Heart left ventricle (tissue), 16 donors: Measurements from ENCODE around the gene IGF2BP3. TPM values are rescaled to one million over a fixed set of nuclear protein-coding genes. Genes with fewer than 3 reads are reported as not detected.

Experiments used
- ATAC-seq, 4 donors: fragments of 200-7000 bp; cut with Tn5 transposase; one replicate each; pipeline ENCODE4 v1.9.1; 2020 to 2022; ENCODE audit warnings: moderate library complexity in 4 of 4, mild to moderate bottlenecking in 3 of 4, moderate number of reproducible peaks in 1 of 4
- DNase-seq, 5 donors: peaks; one replicate each; pipeline ENCODE4 v3.0.0-alpha.2; 2020
- H3K27ac ChIP-seq, 12 donors: fragments of 200-600 bp; sonication (generic) in 4 of 12; one replicate each; pipeline versions ENCODE4 v1.5.0 to v1.8.0; 2016 to 2022; ENCODE audit warnings: mild to moderate bottlenecking in 2 of 12
- H3K27me3 ChIP-seq, 9 donors: fragments of 200-600 bp; sonication (generic) in 2 of 9; one replicate each; pipeline versions ENCODE4 v1.5.1 to v1.8.0; 2016 to 2022; ENCODE audit warnings: mild to moderate bottlenecking in 3 of 9
- H3K36me3 ChIP-seq, 9 donors: fragments of 200-600 bp; sonication (generic) in 2 of 9; one replicate each; pipeline versions ENCODE4 v1.5.0 to v1.8.0; 2018 to 2022; ENCODE audit warnings: mild to moderate bottlenecking in 2 of 9
- H3K4me1 ChIP-seq, 12 donors: fragments of 200-600 bp; sonication (generic) in 4 of 12; one replicate each; pipeline versions ENCODE4 v1.5.0 to v1.8.0; 2016 to 2022; ENCODE audit warnings: mild to moderate bottlenecking in 3 of 12
- H3K4me3 ChIP-seq, 12 donors: fragments of 200-600 bp; sonication (generic) in 4 of 12; one replicate each; pipeline versions ENCODE4 v1.5.0 to v1.8.0; 2017 to 2022; ENCODE audit warnings: mild to moderate bottlenecking in 9 of 12, moderate library complexity in 4 of 12
- H3K9me3 ChIP-seq, 12 donors: fragments of 200-600 bp; sonication (generic) in 4 of 12; one replicate each; pipeline versions ENCODE4 v1.5.0 to v1.8.0; 2016 to 2022; ENCODE audit warnings: mild to moderate bottlenecking in 1 of 12
- POLR2A ChIP-seq, 2 donors: fragments of 450-650 bp; IDR thresholded peaks; one replicate each; pipeline ENCODE4 v1.6.1; 2017; ENCODE audit warnings: antibody characterized with exemption in 2 of 2, mild to moderate bottlenecking in 2 of 2, moderate library complexity in 2 of 2
- WGBS, 4 donors: extraction: QIAGEN DNeasy Blood & Tissue Kit in 2 of 4; methylation state at CpG; one replicate each; pipeline versions ENCODE4 v1.1.5 to v1.1.7; 2013 to 2018; 5-methylcytosine and 5-hydroxymethylcytosine counted together
- intact Hi-C, 10 donors: fragments of 100-400 bp; cut with DNase I; formaldehyde crosslinking; loops; one replicate each; pipeline versions ENCODE4 v1.11.1 to v1.14.2; 2022
- polyA plus RNA-seq, 2 donors: library from polyadenylated mRNA; stranded (reverse); fragments of 200-250 nt; gene quantifications; one replicate each; pipeline ENCODE4 v1.2.3, GENCODE V29; 2013
- total RNA-seq, 9 donors: library from RNA; depleted of rRNA in 2 of 9; stranded (reverse); fragments of >200 nt in 2 of 9; fragmentation: NEBNext Ultra II Directional in 3 of 9; extraction: Animal tissue kit (Norgen Biotek cat#: 25700) in 3 of 9; gene quantifications; one replicate each; pipeline versions ENCODE4 v1.1.0 to v1.2.4, GENCODE V29; 2016 to 2023
- TF ChIP-seq, protein P1 (sequence below), 12 donors: fragments of 200-600 bp; sonication (generic) in 4 of 12; IDR thresholded peaks; one replicate each; pipeline versions ENCODE4 v1.5.0 to v1.8.0; 2018 to 2022; ENCODE audit warnings: antibody characterized with exemption in 12 of 12, mild to moderate bottlenecking in 5 of 12
- donor health status: ischemic (EF 13 %, LVEDD 7.1; RV severe dilation, severe dysfunction).
- donor health status: healthy with polysubstance abuse.
- donor health status: DM: no; HTN: yes; CAD: no.
- donor health status: DM: no; HTN: no; CAD: no.
- donor health status: ischemic (EF 25% LVEDD 6.9; RV normal size, moderate dysfunction).
- donor health status: ischemic (EF 25% LVEDD 5.7; RV mildly dilated, moderate dysfunction).
- donor health status: healthy.
- donor health status: DM: yes; HTN: yes; CAD: no.
- donor health status: ischemic (EF 35%, LVEDD 5.7; RV mildly dilated, moderate dysfunction).
- donor health status: nonischemic (EF 11% LVEDD 7.7; RV severe dilation, severe dysfunction).
- donor health status: DM: yes; HTN: yes; CAD: no.
- donor health status: PGD.
- donor health status: ischemic (EF 29% LVEDD 5.4; RV normal size, mild dysfunction).
- donor health status: nonischemic (EF 23%, LVEDD 6.1; RV moderate dilation, normal function).

Gene IGF2BP3
- total and polyA plus RNA-seq, 11 donors: 0.27 to 2.2 (median 0.50) TPM; not detected in 5

DNA sequence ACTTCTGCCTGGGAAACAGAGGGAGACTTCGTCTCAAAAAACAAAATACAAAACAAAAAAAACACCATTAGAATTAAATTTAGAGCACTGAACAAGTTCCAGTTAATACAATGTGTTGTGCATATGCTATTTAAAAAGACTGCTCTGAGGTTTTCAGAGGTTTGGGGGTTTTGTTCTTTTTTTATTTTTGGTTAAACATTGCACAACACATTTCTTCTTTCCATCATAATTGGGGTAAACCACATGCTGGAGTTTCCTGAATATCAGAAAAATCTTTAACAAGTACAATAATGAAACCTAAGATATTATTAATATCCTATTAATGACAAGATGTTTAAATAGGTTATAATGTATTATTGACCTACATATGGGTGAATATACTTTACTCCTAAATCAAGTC lies 26.3 kb downstream of the IGF2BP3 start:
- WGBS, 4 donors: 73 to 80% (median 78%) methylated on average over 1 of the region's 1 CpG
- ATAC-seq (no peak), DNase-seq (no peak)
- H3K27me3 ChIP-seq: peaks cover 0 to 18% (median 3%) of the 10 kb centered on the region in 9 donors
- no peak overlapping the region for H3K4me3 ChIP-seq
- intact Hi-C loops: no loop called here
- H3K9me3 ChIP-seq: no peaks in the 10 kb centered on the region
- no peaks in the 10 kb centered on the region for H3K4me1 ChIP-seq
- H3K27ac ChIP-seq: no peak overlapping the region
- TF ChIP-seq POLR2A (IDR thresholded peaks at IDR 0.05): no peak
- TF ChIP-seq, protein P1, sequence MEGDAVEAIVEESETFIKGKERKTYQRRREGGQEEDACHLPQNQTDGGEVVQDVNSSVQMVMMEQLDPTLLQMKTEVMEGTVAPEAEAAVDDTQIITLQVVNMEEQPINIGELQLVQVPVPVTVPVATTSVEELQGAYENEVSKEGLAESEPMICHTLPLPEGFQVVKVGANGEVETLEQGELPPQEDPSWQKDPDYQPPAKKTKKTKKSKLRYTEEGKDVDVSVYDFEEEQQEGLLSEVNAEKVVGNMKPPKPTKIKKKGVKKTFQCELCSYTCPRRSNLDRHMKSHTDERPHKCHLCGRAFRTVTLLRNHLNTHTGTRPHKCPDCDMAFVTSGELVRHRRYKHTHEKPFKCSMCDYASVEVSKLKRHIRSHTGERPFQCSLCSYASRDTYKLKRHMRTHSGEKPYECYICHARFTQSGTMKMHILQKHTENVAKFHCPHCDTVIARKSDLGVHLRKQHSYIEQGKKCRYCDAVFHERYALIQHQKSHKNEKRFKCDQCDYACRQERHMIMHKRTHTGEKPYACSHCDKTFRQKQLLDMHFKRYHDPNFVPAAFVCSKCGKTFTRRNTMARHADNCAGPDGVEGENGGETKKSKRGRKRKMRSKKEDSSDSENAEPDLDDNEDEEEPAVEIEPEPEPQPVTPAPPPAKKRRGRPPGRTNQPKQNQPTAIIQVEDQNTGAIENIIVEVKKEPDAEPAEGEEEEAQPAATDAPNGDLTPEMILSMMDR (IDR thresholded peaks at IDR 0.05): no peak
- no peaks in the 10 kb centered on the region for H3K36me3 ChIP-seq

DNA sequence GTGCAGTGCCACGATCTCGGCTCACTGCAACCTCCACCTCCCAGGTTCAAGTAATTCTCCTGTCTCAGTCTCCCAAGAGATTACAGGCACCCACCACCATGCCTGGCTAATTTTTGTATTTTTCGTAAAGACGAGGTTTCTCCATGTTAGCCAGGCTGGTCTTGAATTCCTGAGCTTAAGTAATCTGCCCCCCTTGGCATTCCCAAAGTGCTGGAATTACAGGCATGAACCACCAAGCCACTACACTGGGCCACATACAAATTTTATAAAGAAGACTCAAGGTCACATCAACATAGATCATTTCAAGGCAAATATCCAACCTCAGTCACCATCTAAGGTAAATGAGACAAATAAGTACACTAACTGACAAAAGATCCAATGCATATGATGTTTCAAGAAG lies 32.1 kb downstream of the IGF2BP3 start:
- no peak for ATAC-seq
- no peak for DNase-seq
- TF ChIP-seq, protein P1 (IDR thresholded peaks at IDR 0.05): no peak
- TF ChIP-seq POLR2A (IDR thresholded peaks at IDR 0.05): no peak
- Histone ChIP-seq H3K27me3 (peaks cover 0 to 10% (median 0%) of the 10 kb centered on the region in 9 donors), H3K4me3 (no peak overlapping the region), H3K4me1 (no peaks in the 10 kb centered on the region), H3K27ac (no peak overlapping the region), H3K9me3 (no peaks in the 10 kb centered on the region), H3K36me3 (no peaks in the 10 kb centered on the region)
- WGBS, 4 donors: 90 to 96% (median 94%) methylated on average over 4 of the region's 4 CpGs
- intact Hi-C loops: no loop called here

DNA sequence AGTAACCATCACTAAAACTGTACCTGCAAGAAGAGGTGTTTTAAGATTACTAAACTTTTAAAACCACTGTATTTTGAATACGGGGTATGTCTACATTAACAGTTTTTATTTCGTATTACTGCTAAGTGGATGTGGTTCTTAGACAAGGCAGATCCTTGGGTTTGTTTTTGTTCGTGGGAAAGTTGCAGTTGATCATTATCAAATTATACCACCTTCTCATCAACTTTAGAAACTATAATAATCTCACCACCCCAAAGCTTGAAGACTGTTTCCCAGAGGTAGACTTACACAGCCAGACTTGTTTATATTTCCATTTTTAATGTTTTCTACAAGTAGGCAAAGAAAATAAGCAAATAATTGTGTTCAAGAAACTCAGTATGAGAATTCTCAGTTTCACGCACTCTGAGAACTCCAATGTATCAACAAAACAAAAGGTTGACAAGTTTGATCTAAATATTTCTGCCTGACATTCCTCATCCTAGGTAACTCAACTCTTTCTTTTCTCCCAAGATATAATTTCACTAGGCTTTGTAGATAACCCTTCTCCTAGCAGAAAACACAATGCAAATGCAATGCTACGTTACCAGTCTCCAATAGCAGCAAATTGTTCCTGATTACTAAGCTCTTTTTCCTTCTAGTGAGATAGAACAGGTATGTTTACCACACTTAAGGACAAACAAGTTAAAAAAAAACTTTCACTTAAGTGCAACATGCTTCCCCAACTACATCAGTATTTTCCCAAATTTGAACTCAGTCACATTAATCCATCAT lies 36.0 kb downstream of the IGF2BP3 start:
- DNase-seq: no peak
- no peak for TF ChIP-seq POLR2A (IDR thresholded peaks at IDR 0.05)
- TF ChIP-seq, protein P1 (IDR thresholded peaks at IDR 0.05): no peak
- Histone ChIP-seq H3K27ac (no peak overlapping the region), H3K4me3 (no peak overlapping the region), H3K9me3 (no peaks in the 10 kb centered on the region), H3K36me3 (no peaks in the 10 kb centered on the region), H3K27me3 (peaks cover 0 to 41% (median 5%) of the 10 kb centered on the region in 9 donors), H3K4me1 (no peaks in the 10 kb centered on the region)
- no peak for ATAC-seq
- intact Hi-C loops: no loop called here
- WGBS, 4 donors: 82 to 92% (median 90%) methylated on average over 5 of the region's 5 CpGs

DNA sequence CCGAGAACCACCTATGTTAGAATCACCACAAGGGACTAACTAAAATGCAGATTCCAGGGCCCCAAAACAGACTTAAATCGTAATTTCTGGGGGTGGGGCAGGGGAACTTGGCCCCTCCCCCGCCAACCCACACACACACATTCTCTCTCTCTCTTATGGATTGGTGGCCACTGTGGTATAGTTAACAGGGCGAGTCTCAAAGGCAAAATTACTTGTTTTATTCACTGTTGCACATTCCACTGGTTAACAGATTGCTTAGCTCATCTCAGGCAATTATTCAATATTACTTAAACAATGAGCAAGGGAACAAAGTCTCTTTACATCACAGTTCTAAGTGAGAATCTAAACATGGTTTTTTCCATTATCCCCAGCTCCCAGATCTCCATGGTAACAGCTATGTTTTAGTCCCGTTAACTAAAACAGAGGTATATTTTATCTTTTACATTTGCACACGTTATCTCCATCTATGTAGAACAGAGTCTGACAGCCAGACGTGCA lies 38.5 kb downstream of the IGF2BP3 start:
- DNase-seq: no peak
- no peak for ATAC-seq
- Histone ChIP-seq H3K36me3 (no peaks in the 10 kb centered on the region), H3K4me3 (no peak overlapping the region), H3K4me1 (no peaks in the 10 kb centered on the region), H3K27ac (no peak overlapping the region), H3K27me3 (peaks cover 0 to 38% (median 5%) of the 10 kb centered on the region in 9 donors), H3K9me3 (no peaks in the 10 kb centered on the region)
- no peak for TF ChIP-seq POLR2A (IDR thresholded peaks at IDR 0.05)
- TF ChIP-seq, protein P1 (IDR thresholded peaks at IDR 0.05): no peak
- intact Hi-C loops: no loop called here
- 73 to 78% (median 76%) methylated on average over 7 of the region's 7 CpGs for WGBS, 4 donors
